A673 (cell line): ENCODE data around the gene ZNF358. TPM values are rescaled to one million over a fixed set of nuclear protein-coding genes. Genes with fewer than 3 reads are reported as not detected.

Source experiments
- BruUV-seq: library from RNA; stranded (reverse); fragments of 400-500 nt; replicated peaks from 2 replicates; lab custom pipeline; 2021; lab: Mats Ljungman, UMichigan
- CTCF ChIA-PET: fragments of 300-600 bp; sonication (Branson Sonifier 250); formaldehyde crosslinking; loops from one replicate; lab custom pipeline; 2022; ENCODE audit warnings: antibody characterized with exemption; lab: Charles Lee
- POLR2A ChIA-PET: fragments of 300-600 bp; sonication (Branson Sonifier 250); formaldehyde crosslinking; loops from one replicate; lab custom pipeline; 2022; ENCODE audit warnings: antibody characterized with exemption; ENCODE audit not compliant: low non-redundant PET; lab: Charles Lee
- DNase-seq: peaks from one replicate; pipeline ENCODE4 v3.0.0-alpha.2; 2015; ENCODE audit warnings: low spot score
- H3K27ac ChIP-seq: fragments of 200-600 bp; sonication (generic); 2 replicates; pipeline ENCODE4 v1.5.1; 2016; ENCODE audit warnings: mixed run types, low read depth, mild to moderate bottlenecking, mixed read lengths, antibody characterized with exemption, low read length; ENCODE audit not compliant: poor library complexity, severe bottlenecking
- H3K27me3 ChIP-seq: fragments of 200-600 bp; sonication (generic); replicated peaks from 2 replicates; pipeline ENCODE4 v1.6.1; 2017; ENCODE audit warnings: mixed run types, low read depth, mild to moderate bottlenecking, mixed read lengths, antibody characterized with exemption, low read length; ENCODE audit not compliant: insufficient read depth, poor library complexity
- H3K36me3 ChIP-seq: fragments of 200-600 bp; sonication (generic); 2 replicates; pipeline ENCODE4 v1.6.1; 2016; ENCODE audit warnings: mixed run types, mild to moderate bottlenecking, mixed read lengths, antibody characterized with exemption, low read length; ENCODE audit not compliant: insufficient read depth, poor library complexity, severe bottlenecking
- H3K4me1 ChIP-seq: fragments of 200-600 bp; sonication (generic); 2 replicates; pipeline ENCODE4 v1.6.1; 2017; ENCODE audit warnings: mixed run types, mild to moderate bottlenecking, mixed read lengths, antibody characterized with exemption, low read length; ENCODE audit not compliant: insufficient read depth, poor library complexity, severe bottlenecking
- H3K4me3 ChIP-seq: fragments of 200-600 bp; sonication (generic); 2 replicates; pipeline ENCODE4 v1.5.1; 2016; ENCODE audit warnings: low read depth, mixed run types, mild to moderate bottlenecking, mixed read lengths, low read length; ENCODE audit not compliant: poor library complexity, severe bottlenecking
- H3K9me3 ChIP-seq: fragments of 200-600 bp; sonication (generic); 2 replicates; pipeline ENCODE4 v1.6.1; 2016; ENCODE audit warnings: mixed run types, low read depth, mild to moderate bottlenecking, mixed read lengths, antibody characterized with exemption, low read length; ENCODE audit not compliant: poor library complexity, severe bottlenecking
- CTCF ChIP-seq: fragments of 300-800, 200-600 bp; sonication (generic); conservative IDR thresholded peaks from 2 replicates; pipeline ENCODE4 v1.5.1; 2017; ENCODE audit warnings: low read depth, mild to moderate bottlenecking, antibody characterized with exemption, low read length, moderate library complexity, mixed read lengths
- EZH2 ChIP-seq: fragments of 200-600 bp; sonication (generic); IDR thresholded peaks from 2 replicates; pipeline ENCODE4 v1.6.1; 2017; ENCODE audit warnings: borderline replicate concordance, low read depth, mild to moderate bottlenecking, mixed read lengths, antibody characterized with exemption, low read length; ENCODE audit not compliant: poor library complexity, severe bottlenecking
- intact Hi-C: fragments of 100-400 bp; cut with micrococcal nuclease; formaldehyde crosslinking; loops from one replicate; pipeline ENCODE4 v1.10.0; 2022; ENCODE audit not compliant: unreplicated experiment
- total RNA-seq: library from RNA; stranded (reverse); gene quantifications from 2 replicates; pipeline ENCODE4 v1.2.3, GENCODE V29; 2021

Gene ZNF358
- total RNA-seq, 1 experiment from 2014 or later, result 44.1 TPM

- no peak for TF ChIP-seq EZH2
- TF ChIP-seq CTCF, result no peak
- no peak overlapping the region for H3K4me3 ChIP-seq
- POLR2A ChIA-PET, result no interaction called here
- no peaks in the 10 kb centered on the region for H3K27me3 ChIP-seq
- no peaks in the 10 kb centered on the region for H3K36me3 ChIP-seq
- no peaks in the 10 kb centered on the region for H3K9me3 ChIP-seq
- no peak overlapping the region for H3K27ac ChIP-seq
- no TSS peak for BruUV-seq
- no peak for DNase-seq
- intact Hi-C loops, result no loop called here
- H3K4me1 ChIP-seq, result no peaks in the 10 kb centered on the region
- CTCF ChIA-PET, result no interaction called here
Observed at GRCh38 chr19:7489609-7490044, 26.3 kb upstream of the ZNF358 start.

GRCh38 chr19:7492142-7492541 is 23.8 kb upstream of the ZNF358 start:
- Histone ChIP-seq H3K27me3 (no peaks in the 10 kb centered on the region), H3K4me1 (no peaks in the 10 kb centered on the region), H3K36me3 (no peaks in the 10 kb centered on the region), H3K27ac (no peak overlapping the region), H3K4me3 (no peak overlapping the region), H3K9me3 (no peaks in the 10 kb centered on the region)
- POLR2A ChIA-PET, result interaction anchor here (0.7 kb wide), 1 partner anchor 188 kb away, joined by 10 read pairs; no protein-coding TSS in a partner anchor
- TF ChIP-seq EZH2 (no peak), CTCF (no peak)
- CTCF ChIA-PET, result no interaction called here
- intact Hi-C loops, result no loop called here
- BruUV-seq, result no TSS peak
- no peak for DNase-seq

GRCh38 chr19:7492558-7492957 is 23.3 kb upstream of the ZNF358 start:
- Histone ChIP-seq H3K4me3 (no peak overlapping the region), H3K4me1 (no peaks in the 10 kb centered on the region), H3K9me3 (no peaks in the 10 kb centered on the region), H3K27ac (no peak overlapping the region), H3K36me3 (no peaks in the 10 kb centered on the region), H3K27me3 (no peaks in the 10 kb centered on the region)
- TF ChIP-seq CTCF, result no peak
- TF ChIP-seq EZH2, result no peak
- DNase-seq, result no peak
- ChIA-PET POLR2A (interaction anchor here (0.7 kb wide), 1 partner anchor 188 kb away, joined by 10 read pairs; no protein-coding TSS in a partner anchor), CTCF (no interaction called here)
- no TSS peak for BruUV-seq
- intact Hi-C loops, result no loop called here
